ENCODE data around the gene SLC5A11.
"Not testable (repeated sequence)": the region's sequence is repeated elsewhere in the genome, so short reads cannot be mapped to it uniquely, and the experiment has no call there.

The SLC5A11 gene, protein sequence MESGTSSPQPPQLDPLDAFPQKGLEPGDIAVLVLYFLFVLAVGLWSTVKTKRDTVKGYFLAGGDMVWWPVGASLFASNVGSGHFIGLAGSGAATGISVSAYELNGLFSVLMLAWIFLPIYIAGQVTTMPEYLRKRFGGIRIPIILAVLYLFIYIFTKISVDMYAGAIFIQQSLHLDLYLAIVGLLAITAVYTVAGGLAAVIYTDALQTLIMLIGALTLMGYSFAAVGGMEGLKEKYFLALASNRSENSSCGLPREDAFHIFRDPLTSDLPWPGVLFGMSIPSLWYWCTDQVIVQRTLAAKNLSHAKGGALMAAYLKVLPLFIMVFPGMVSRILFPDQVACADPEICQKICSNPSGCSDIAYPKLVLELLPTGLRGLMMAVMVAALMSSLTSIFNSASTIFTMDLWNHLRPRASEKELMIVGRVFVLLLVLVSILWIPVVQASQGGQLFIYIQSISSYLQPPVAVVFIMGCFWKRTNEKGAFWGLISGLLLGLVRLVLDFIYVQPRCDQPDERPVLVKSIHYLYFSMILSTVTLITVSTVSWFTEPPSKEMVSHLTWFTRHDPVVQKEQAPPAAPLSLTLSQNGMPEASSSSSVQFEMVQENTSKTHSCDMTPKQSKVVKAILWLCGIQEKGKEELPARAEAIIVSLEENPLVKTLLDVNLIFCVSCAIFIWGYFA

DNA sequence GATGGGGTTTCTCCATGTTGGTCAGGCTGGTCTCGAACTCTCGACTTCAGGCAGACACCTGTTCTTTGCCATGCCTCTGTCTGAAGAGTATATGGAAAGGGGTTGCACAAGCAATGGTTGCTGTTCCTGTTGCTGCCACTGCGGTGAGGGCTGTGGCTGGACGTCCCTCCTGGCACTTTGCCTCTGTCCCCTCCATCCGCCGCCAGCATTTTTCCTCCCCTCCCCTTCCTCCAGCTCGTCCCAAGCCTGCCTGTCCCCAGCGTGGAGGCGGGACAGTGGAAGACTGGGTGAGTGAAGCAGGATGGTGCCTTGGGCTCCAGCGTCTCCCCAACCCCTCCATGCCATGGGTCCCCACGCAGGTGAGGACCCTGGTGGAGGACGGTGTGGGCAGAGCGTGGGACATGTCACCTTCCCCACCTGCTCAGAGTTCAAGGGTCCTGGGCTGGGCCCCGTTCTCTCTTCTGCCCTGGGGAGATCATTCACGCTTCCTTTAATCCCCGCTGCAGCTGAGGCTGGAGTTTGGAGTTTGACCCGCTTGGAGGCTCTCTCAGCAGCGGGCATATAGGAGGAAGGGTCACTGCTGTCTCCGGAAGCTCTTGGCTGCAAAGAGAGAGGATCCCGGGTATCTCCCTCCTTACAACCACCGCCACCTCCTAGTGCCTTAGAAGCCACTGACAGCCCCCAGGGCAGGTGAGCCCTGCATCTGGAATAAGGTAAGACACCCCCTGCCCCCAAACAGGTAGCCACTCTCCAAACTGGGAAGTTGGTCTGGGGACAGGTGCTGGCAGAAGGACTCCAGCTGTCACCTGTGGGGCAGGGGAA is at the start of gene SLC5A11:
TSS of gene SLC5A11 (plus strand) at position 238 of the 822 bp plus-strand sequence. CDS start 12,681 bp downstream, outside the sequence.
- peak; percentile 55 for DNase-seq (ENCODE audit: low spot score)

DNA sequence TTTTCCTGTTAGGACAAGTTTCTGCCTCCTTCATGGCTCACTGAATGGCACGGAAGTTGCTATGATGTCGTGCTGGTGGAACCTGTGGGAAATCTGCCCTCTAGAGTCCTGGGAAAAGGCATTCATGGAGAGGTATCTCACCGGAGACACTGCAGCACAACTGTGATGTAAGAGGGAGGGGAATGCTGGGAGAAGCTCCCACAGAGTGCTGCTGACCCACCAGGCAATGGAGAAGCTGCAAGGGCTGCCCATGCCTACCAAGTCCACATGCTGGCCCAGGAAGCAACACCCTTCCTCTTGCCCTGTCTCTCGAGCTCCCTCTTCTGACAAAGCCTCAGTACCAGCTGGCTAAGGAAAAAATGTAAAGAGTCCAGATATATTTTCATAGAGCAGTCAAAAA is 45.2 kb upstream of the SLC5A11 start:
- peak; percentile 17 for DNase-seq (ENCODE audit: low spot score)

DNA sequence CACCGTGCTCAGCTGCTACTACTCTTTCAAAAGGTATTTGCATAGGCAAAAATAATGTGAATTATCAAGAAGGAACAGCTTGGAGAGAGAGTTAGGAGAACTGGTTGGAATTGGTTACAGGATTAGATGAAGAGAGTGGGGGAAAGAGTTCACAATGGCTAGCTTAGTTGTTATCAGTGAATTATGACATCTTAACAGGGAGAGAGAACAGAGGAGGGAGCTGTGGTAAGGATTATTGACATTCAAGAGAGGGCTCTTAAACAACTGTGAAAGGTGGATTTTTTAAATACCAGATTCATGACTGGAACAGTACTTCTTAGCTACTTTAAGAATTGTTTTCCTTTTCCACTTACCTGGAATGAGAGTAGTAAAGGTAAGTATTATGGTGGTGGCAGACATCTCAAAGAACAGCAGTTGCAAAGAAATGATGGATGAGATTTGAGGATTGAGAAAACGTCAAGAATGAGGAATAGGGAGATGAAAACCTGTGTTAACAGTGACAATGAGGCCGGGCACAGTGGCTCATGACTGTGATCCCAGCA is 43.9 kb upstream of the SLC5A11 start:
- no peak for DNase-seq (ENCODE audit: low spot score)

DNA sequence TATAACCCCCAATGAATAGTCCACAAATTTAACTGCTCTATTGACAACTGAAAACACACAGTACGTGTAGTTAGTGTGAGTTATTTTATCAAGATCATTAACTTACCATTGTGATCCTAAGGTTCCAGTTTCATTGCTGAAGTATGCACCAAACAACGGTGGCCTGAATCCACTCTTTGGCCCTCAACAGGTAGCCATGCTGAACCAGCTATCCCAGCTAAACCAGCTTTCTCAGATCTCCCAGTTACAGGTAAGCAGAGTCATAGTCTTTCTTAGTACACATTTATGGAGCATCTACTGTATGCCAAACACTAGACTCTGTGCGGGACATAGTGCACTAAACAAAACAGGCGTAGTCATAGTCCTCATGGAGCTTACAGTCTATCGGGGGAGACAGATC is 40.3 kb upstream of the SLC5A11 start:
- no peak for DNase-seq (ENCODE audit: low spot score)

DNA sequence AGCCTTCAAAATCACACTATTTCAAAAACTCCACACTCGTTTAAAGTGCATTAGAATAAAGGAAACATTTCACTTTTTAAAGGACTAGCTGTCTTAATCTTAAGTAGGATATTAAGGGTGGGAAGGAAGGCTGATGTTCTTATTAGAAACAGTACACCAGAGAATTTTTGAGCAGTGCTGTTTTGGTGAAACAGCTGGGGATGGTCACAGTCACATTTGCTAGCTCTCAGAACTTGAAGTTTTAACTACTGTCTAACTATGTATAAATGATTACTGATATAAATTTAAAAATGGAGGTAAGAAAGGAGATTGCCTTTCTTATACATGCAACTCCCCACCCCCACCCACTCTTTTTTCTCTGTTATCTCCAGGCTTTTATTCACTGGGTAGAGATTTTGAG is 38.5 kb upstream of the SLC5A11 start:
- DNase-seq (ENCODE audit: low spot score) = no peak

DNA sequence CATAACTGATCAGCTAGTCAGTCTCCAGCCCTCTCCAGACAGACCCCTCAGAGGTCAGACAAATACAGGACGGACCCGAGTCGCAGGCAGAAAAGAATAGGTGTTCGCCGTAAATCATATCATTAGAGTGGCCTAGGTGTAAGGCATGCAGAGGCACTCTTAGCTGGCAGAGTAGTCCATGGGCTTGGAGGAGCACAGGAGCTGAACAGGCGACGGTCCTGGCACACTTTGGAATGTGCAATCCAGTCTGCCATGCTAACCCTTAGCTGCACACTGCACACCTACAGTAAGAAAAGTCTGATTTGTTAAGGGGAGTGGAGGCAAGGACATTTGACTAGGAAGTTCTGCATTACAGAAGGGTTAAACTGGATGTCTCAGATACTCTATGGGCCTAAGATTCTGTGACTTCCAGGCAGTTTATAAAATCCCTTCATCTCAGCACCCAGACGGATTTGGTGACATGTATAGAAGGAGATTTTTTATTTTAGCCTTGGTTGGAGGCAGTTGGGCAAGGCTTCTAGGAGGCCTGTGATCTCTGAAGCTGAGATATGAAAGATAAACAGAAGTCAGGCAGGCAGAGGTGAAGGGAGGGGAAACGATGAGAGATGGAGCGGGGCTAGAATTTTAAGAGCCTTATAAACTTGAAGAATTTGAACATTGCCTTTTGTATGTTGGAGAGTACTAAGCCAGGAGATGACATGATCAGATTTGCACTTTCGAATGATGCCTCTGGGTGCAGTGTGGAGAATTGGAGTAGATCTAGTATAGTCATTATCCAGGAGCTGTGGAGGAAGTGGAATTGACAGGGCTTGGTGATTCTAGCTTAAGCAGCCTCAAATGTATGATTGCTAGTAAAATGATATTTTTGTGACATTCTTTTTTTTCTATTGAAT is 34.6 kb upstream of the SLC5A11 start:
- DNase-seq (ENCODE audit: low spot score) = no peak

DNA sequence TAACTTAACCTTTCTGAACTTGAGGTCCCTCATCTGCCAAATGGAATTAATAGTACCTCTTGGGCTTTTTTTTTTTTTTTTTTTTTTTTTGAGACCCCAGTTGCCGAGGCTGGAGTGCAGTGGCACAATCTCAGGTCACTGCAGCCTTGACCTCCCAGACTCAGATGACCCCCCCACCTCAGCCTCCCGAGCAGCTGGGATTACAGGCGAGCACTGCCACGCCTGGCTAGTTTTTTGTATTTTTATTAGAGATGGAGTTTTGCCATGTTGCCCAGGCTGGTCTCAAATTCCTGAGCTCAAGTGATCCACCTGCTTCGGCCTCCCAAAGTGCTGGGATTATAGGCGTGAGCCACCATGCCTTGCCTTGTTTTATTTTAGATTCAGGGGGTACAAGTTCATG is 33.0 kb upstream of the SLC5A11 start:
- not testable (repeated sequence) for DNase-seq (ENCODE audit: low spot score)

DNA sequence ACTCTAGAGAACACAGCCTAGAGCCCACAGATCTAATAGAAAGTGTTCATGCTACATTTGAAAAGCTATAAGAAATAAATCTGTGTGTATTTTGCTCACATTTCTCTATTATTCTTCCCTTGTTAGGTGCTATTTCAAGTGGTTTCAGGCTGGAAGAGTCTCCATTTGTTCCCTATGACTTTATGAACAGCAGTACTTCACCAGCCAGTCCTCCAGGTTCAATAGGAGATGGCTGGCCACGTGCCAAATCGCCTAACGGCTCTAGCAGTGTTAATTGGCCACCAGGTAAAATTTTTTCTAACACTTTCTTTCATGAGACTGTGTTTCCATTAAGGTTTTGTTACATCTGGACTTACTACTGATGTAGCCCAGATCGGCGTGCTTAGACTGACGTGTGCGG is 30.7 kb upstream of the SLC5A11 start:
- no peak for DNase-seq (ENCODE audit: low spot score)

DNA sequence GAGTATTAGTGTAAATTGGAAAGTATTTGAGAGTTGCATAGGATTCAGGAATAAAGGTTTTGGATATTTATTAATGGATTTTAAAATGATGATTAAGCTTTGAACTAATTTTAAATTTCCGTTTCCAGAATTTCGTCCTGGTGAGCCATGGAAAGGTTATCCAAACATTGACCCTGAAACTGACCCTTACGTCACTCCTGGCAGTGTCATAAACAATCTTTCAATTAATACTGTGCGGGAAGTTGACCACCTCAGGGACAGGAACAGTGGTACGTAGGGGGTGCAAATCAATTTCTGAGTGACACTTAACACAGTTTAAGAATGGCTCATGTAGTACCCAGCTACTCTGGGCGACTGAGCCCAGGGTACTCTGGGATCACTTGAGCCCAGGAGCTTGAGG is 29.1 kb upstream of the SLC5A11 start:
- DNase-seq (ENCODE audit: low spot score) = no peak

DNA sequence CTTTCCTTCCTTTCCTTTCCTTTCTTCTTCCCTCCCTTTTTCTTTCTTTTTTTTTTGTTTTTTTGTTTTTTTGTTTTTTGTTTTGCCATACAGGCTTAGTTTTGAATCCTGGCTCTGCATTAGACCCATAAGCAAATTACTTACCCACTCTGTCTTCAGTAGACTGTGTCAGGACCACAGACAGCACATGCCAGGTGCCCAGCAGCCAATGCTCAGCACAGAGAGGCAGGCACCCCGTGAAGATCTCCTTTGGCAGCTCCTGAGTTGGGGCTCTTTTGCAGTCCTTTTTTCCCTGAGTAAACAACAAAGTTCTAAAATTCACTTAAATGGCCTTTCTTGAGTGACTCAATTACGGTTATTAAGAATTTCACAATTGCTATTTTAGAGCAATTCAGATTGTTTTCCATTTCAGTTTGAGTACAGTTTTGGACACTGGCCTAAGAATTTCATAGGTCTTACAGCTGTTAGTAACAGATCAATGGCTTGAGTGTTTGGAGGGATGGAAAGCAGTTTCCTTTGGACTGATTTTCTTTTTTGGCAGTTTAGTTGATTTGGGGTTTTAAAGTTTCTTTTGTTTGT is 26.2 kb upstream of the SLC5A11 start:
- no peak for DNase-seq (ENCODE audit: low spot score)

DNA sequence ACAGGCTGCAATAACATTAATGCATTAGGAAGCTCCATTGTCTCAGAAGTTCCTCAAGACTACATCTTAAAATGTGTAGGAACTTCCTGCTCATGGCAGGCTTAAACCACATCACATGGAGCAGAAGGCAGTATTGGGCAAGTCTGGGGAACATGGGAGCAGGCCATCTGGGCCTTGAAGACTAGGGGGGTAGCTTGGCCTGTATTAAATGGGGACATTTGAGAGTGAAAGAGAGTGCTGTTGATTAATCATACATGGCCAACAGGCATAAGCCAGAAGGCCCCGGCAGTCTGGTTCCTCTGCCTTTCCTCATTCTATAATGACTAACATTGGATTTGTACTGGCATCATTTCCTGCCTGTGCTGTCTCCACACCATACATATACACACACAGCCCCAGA is 25.2 kb upstream of the SLC5A11 start:
- DNase-seq (ENCODE audit: low spot score) = no peak

DNA sequence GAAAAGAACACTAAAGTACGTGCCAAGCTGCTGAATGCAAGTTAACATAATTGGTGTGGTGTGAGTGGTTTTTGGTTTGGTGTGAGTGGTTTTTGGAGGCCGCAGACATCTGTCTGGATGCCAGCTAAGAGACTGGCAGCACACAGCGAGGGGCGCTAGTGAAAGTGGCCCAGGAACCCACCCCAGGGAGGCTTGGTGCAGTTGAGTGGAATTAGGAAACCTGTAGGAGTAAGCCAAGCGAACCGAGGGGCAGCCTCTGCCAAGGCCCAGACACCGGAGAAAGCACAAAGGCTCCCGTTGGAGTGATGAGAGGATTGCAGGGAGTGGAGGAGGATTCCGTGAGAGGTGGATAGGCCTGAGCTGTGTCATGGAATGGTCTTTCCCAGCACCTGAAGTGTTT is 24.6 kb upstream of the SLC5A11 start:
- no peak for DNase-seq (ENCODE audit: low spot score)

DNA sequence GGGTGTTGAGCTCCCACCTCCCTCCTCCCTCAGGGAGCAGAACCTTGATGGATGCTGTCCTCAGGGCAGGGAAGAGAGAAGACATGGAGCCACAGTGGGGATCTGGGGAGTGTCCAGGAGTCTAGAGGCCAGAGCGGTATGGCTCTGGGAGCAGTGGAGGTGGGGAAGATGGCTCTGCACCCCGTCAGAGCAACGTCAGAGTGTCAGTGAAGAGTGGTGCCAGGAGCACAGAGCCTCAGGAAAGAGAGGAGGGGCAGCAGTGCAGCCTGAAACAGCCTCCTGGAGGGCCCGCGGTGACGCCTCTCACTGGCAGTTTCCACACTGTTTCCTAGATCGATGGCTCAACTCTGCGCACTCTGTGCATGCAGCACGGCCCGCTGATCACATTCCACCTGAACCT is 23.2 kb upstream of the SLC5A11 start:
- no peak for DNase-seq (ENCODE audit: low spot score)

DNA sequence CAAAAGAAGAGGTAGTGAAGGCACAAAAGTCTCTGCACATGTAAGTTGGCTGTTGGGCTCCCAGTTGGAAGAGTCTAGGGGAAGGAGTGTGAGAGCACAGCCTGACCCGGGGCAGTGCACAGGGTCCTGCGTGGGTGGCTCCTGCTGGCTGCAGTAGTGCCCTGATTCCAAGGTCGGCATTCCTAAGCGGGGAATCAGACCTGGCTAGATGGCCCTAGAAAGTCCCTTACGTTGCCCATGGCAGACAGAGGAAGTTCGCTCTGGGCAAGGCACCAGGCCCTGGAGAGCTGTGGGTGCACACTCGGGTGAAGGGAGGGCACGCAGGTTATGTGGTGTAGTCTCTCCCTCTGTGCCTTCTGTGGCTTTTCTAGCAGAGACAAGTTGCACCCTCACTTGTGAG is 22.8 kb upstream of the SLC5A11 start:
- DNase-seq (ENCODE audit: low spot score) = no peak

DNA sequence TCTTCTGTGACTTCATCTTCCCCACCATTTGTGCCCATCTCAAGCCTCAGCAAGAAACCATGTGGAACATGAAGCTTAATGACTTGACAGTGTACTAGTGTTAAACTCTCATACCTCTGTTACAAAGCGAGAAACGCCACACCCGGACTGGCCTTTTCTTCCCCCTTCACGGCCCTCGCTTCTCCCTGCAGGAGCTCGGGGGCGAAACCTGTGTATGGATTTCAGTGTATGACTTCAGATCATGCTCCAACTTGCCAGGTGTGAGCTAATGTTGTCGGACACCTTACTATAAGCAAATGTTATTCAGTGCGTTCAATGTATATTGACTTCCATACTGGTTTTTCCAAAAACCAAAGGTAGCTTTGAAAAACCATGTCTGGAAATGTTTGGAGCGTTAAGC is 20.1 kb upstream of the SLC5A11 start:
- DNase-seq (ENCODE audit: low spot score) = no peak

DNA sequence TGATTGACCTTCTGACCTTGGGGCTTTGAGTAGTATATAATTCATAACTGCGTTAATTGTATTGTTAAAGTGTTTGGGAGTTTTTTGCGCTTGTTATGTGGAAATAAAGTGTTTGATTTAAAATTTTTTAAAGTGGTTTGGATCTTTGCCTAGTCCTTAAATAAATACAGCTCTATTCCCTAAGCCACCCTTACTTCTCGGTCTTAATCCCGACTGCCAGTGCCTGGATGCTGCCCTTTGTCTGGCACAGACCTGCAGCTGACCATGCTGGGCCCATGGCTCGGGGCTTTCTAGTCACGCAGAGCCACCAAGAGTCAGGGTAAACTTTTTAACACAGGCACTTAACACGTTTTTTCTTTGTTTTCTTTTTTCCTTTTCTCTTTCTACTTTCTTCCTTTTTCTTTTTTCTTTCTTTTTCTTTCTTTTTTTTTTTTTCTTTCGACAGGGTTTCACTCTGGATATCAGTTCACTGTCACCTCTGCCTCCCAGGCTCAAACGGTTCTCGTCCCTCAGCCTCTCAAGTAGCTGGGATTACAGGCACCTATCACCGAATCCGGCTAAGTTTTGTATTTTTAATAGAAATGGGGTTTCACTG is 19.6 kb upstream of the SLC5A11 start:
- DNase-seq (ENCODE audit: low spot score) = no peak

DNA sequence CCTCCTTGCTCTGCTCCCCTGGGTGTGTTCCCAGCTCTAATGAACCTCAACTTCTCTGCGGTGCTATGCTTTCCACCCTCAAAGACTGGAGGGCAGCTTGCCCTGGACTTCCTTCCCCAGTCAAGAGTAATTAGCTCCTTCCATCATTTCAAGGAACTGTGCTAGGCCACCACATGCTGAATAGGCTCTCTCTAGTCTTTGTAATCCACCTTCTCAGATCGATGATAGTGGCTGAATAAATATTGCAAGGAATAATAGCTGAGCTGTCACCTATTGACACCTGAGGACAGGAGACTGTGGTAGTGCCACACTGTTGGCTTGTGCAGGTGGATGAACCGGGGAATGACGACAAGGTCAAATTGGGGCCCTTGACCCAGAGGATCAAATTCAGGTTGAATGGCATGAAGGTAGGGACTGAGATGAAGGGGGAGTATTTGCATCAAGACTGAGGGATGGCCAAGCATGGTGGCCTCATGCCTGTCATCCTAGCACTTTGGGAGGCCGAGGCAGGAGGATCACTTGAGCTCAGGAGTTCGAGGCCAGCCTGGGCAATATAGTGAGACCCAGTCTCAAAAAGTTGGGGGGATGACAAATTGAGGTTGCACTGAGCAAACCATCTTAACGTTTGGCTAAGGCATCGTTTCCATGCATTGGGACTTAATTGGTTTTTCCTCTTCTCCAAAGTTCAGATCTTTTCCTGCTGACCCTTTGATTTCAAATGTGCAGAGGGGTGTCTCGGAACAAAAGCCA is 18.8 kb upstream of the SLC5A11 start:
- DNase-seq (ENCODE audit: low spot score) = no peak

DNA sequence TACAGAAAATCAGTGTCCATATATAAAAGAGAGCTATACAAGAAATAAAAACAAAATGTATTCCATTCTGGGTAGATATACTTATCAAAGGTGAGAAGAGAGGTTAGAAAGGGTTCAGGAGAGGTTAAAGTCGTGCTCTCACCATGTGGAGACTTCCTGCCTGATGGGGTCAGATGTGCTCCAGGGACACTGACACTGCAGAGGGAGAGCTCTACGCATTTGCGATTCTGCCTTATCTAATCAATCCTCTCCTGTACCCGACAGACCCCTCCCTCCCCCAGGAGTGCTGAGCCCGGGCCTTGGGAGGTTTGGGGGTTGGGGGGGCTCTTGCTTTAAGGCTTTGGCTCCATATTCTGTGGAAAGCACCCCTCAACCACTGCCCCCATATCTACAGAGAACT is 16.6 kb upstream of the SLC5A11 start:
- DNase-seq (ENCODE audit: low spot score) = no peak

DNA sequence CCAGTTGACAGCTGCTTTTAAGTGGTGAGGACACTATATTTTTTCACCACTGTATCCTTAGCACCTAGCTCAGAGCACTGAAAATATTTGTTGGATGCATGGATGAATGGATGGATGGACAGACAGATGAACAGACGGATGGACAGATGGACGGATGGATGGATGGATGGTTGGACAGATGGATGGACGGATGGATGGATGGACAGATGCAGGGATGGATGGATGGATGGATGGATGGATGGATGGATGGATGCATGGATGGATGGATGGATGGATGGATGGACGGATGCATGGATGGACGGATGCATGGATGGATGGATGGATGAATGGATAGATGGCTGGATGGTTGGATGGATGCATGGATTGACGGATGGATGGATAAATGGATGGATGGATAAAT is 12.4 kb upstream of the SLC5A11 start:
- DNase-seq (ENCODE audit: low spot score) = no peak

Data from HuH-7 (cell line).